OCI-LY3 (cell line): ENCODE measurements around the gene ESR1.

Source experiments
- EZH2phosphoT487 ChIP-seq: fragments of 200-600 bp; shearing (Covaris generic); IDR thresholded peaks from 2 replicates; pipeline ENCODE4 v1.6.1; 2018; ENCODE audit warnings: antibody characterized with exemption, mixed run types, low read depth
- TF ChIP-seq, protein P1 (sequence below): fragments of 200-600, 300-600 bp; sonication (generic); IDR thresholded peaks from 2 replicates; pipeline ENCODE4 v1.5.1; 2014; ENCODE audit warnings: antibody characterized with exemption, low read length, low read depth

- TF ChIP-seq, protein P1, sequence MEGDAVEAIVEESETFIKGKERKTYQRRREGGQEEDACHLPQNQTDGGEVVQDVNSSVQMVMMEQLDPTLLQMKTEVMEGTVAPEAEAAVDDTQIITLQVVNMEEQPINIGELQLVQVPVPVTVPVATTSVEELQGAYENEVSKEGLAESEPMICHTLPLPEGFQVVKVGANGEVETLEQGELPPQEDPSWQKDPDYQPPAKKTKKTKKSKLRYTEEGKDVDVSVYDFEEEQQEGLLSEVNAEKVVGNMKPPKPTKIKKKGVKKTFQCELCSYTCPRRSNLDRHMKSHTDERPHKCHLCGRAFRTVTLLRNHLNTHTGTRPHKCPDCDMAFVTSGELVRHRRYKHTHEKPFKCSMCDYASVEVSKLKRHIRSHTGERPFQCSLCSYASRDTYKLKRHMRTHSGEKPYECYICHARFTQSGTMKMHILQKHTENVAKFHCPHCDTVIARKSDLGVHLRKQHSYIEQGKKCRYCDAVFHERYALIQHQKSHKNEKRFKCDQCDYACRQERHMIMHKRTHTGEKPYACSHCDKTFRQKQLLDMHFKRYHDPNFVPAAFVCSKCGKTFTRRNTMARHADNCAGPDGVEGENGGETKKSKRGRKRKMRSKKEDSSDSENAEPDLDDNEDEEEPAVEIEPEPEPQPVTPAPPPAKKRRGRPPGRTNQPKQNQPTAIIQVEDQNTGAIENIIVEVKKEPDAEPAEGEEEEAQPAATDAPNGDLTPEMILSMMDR = no peak
- TF ChIP-seq EZH2phosphoT487 = no peak
Observed at GRCh38 chr6:152166497-152166896, 359.0 kb downstream of the ESR1 start.
